ENCODE results near the gene GRAMD2B. TPM values are rescaled to one million over a fixed set of nuclear protein-coding genes. Genes with fewer than 3 reads are reported as not detected.
"Not testable (repeated sequence)": the region's sequence is repeated elsewhere in the genome, so short reads cannot be mapped to it uniquely, and the experiment has no call there.

Gene GRAMD2B
- total RNA-seq (ENCODE audit: low replicate concordance), result 13.5 and 23.5 TPM in 2 replicates

GRCh38 chr5:126422994-126423788 lies at the start of gene GRAMD2B:
TSS of gene GRAMD2B (plus strand) at chr5:126423409. CDS start at chr5:126423607, 198 bp downstream.
- peak; percentile 88 for DNase-seq (ENCODE audit: low read depth)
- no peak for TF ChIP-seq CTCF (IDR thresholded peaks at IDR 0.05; ENCODE audit: insufficient read depth, low read length)
- peak within 1 kb of the TSS; percentile 83 for H3K4me3 ChIP-seq (ENCODE audit: low read depth, low read length)

- TF ChIP-seq CTCF (IDR thresholded peaks at IDR 0.05; ENCODE audit: insufficient read depth, low read length), result no peak
- no peak overlapping the region for H3K4me3 ChIP-seq (ENCODE audit: low read depth, low read length)
- DNase-seq (ENCODE audit: low read depth), result no peak
Observed at GRCh38 chr5:126374109-126374416, 49.1 kb upstream of the GRAMD2B start.

DNA sequence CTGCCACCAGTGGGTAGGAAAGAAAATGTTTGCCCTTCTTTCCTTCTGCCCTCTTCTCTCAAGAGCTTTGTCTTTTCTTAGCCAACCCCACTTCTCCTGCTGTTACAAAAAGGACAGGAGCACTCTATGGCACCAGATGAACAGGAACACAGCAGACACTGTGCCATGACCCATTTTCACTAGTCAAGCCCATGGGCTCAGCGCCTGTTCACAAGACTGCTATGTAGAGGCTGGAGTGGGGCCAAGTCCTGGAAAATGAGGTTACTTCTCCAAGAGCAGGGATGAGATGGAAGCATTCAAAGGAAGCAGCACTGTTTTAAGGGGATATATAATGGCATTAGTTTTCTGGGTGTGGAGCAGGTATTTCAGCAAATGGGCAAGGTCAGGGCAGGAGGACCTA lies 46.8 kb upstream of the GRAMD2B start:
- peak; percentile 36 for DNase-seq (ENCODE audit: low read depth)
- TF ChIP-seq CTCF (IDR thresholded peaks at IDR 0.05; ENCODE audit: insufficient read depth, low read length), result no peak

DNA sequence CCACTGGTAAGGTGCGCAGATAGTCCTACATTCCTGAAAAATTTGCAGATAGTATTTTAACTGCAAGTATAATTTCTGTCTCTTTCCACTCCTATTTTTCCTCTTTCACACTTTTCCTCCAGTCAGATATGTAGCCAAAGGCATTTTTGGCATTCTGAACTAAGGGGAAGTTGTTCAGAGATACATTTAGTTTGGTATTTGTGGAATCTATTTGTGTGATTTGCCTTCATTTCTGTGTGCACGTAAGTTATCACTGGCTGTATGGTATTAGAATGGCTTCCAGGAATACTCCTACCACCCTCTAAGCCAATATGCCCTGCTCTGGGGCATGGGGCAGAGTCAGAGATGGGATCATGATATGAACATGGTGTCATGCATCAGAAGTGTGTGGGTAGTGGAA lies 45.8 kb upstream of the GRAMD2B start:
- no peak overlapping the region for H3K4me3 ChIP-seq (ENCODE audit: low read depth, low read length)
- DNase-seq (ENCODE audit: low read depth), result peak; percentile 40
- no peak for TF ChIP-seq CTCF (IDR thresholded peaks at IDR 0.05; ENCODE audit: insufficient read depth, low read length)

More for the DNA sequence above, 46.8 kb upstream of the GRAMD2B start:
- no peak overlapping the region for H3K4me3 ChIP-seq (ENCODE audit: low read depth, low read length)

DNA sequence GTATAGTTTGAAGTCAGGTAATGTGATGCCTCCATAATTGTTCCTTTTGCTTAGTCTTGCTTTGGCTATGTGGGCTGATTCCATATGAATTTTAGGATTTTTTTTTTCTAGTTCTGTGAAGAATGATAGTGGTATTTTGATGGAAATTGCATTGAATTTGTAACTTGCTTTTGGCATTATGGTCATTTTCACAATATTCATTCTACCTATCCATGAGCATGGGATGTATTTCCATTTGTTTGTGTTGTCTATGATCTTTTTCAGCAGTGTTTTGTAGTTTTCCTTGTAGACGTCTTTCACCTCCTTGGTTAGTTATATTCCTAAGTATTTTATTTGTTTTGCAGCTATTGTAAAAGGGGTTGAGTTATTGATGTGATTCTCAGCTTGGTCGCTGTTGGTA lies 42.9 kb upstream of the GRAMD2B start:
- not testable (repeated sequence) for DNase-seq (ENCODE audit: low read depth); H3K4me3 ChIP-seq (ENCODE audit: low read depth, low read length)

DNA sequence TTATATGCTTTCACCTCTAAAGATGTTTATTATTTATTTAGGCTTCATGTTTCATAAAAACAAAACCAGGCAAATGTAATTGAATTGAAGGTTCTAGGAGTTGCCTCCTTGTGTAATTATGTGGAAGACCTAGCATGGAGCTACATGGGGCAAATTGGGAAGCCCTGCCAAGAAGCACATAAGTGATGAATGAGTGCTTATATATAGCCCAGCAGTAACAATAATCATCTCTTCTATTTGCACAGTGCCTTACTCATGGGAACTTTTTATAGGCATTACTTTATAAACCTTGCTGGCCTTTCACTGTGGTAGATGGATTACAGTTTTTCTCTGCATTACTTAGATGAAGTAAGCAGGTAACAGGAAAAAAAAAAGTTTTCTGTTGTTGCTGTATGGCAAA lies 40.0 kb upstream of the GRAMD2B start:
- peak; percentile 47 for DNase-seq (ENCODE audit: low read depth)
- TF ChIP-seq CTCF (IDR thresholded peaks at IDR 0.05; ENCODE audit: insufficient read depth, low read length), result no peak

GRCh38 chr5:126383776-126384175 lies 39.4 kb upstream of the GRAMD2B start:
- no peak overlapping the region for H3K4me3 ChIP-seq (ENCODE audit: low read depth, low read length)
- no peak for DNase-seq (ENCODE audit: low read depth)
- no peak for TF ChIP-seq CTCF (IDR thresholded peaks at IDR 0.05; ENCODE audit: insufficient read depth, low read length)

More for the DNA sequence above, 40.0 kb upstream of the GRAMD2B start:
- no peak overlapping the region for H3K4me3 ChIP-seq (ENCODE audit: low read depth, low read length)

All from fibroblast of the aortic adventitia (primary cell).